HG02642 (cell line): ENCODE results near the gene ATP8A2.
A peak's percentile ranks its signal among the peaks of the same experiment; 100 is the strongest.
"Not testable (repeated sequence)": the region's sequence is repeated elsewhere in the genome, so short reads cannot be mapped to it uniquely, and the experiment has no call there.

ENCODE experiments used
- ATAC-seq: cut with Tn5 transposase; IDR thresholded peaks from one replicate; pipeline ENCODE4 v1.9.1; 2021; ENCODE audit warnings: mild to moderate bottlenecking; ENCODE audit not compliant: unreplicated experiment, poor library complexity

ATP8A2 gene

GRCh38 chr13:25525884-25526283 lies 154.1 kb downstream of the ATP8A2 start:
- no peak for ATAC-seq

DNA sequence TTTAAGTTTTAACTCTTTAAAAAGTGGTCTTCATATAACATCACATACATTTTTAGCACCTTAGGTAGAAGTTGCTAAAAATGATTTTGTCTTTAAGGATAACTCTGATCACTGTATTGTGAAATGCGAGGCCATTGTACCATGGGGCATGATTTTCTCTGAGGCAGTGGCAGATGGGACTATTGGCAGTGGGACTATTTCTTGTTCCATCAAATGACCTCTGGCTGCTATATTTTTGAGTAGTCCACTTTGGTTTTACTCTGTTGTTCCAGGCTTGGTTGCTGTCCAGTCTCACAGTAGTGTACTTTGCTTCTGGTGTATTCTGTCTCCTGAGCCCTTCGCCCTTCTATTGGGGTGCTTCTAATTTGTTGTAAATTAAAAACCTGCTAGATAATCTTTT lies 156.5 kb downstream of the ATP8A2 start:
- no peak for ATAC-seq

GRCh38 chr13:25529425-25529824 lies 157.7 kb downstream of the ATP8A2 start:
- ATAC-seq: no peak

- ATAC-seq: no peak
Observed at GRCh38 chr13:25538276-25538675, 166.5 kb downstream of the ATP8A2 start.

DNA sequence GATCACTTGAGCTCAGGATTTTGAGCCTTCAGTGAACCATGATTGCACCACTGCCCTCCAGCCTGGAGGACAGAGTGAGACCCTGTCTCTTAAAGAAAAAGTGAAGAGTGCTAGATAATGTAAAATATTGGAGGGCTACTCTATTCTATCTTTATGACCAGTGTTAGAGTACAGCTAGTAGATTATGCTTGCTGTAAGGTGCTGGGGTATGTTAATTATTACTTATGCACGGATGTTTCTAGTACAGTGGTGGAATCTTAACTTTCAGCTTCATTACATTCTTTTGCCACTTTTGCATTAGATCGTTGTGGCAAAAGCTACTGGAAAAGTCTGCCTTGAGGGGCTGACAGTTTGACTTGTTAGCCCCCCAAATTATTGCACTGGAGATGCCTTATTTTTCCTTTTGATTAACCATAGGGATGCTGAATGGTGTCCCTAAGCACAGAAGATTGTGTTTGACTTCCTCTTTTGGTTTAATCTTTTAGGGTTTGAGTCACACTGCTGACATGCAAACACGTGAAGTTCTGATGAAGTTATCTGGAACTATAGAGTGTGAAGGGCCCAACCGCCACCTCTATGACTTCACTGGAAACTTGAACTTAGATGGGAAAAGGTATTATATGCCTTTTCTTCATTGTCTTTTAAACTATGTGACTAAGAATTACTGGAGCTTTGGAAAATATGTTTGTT lies 169.8 kb downstream of the ATP8A2 start:
- peak; percentile 65 for ATAC-seq

DNA sequence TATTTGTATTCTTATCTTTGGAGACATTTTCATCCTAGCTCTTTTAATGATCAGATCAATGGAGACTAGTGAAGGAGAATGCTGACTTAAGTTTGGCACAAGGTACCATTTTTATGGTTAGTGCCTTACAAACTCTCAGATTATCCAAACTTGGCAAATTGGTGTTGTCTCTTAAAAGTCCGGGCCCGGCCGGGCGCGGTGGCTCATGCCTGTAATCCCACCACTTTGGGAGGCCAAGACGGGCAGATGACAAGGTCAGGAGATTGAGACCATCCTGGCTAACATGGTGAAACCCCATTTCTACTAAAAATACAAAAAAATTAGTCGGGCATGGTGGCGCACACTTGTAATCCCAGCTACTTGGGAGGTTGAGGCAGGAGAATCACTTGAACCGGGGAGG lies 177.2 kb downstream of the ATP8A2 start:
- ATAC-seq: not testable (repeated sequence)

DNA sequence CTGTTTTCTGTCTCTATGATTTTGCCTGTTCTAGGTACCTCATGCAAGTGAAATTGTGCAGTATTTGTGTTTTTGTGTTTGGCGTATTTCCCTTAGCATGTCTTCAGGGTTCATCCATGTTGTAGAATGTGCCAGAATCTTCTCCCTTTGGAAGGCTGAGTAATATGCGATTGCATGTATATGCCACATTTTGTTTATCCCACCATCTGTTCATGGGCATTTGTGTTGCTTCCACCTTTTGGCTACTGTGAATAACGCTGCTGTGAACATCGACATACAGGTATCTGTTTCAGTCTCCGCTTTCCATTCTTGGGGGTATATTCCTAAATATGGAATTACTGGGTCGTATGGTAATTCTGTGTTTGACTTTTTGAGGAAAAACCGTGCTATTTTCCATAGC lies 190.0 kb downstream of the ATP8A2 start:
- ATAC-seq: no peak

GRCh38 chr13:25570185-25570584 lies 198.4 kb downstream of the ATP8A2 start:
- no peak for ATAC-seq

DNA sequence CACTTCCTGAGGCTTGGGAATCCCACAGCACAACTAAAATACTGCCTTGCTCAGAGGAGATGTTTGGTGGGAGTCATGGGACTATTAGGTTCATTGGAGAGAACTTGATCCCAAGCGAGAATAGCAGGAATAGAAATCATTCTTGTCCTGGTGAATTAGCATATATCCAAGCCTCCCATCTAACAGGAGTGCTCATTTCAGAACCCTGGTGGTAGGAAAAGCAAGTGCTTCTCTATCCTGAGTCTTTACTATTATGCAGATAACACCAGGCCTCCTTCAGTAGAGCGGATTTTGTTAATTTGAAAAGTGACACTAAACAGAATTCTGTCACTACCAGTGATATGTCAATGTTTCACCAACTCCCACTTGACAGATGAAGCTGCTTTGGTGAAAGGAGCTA lies 199.5 kb downstream of the ATP8A2 start:
- no peak for ATAC-seq

DNA sequence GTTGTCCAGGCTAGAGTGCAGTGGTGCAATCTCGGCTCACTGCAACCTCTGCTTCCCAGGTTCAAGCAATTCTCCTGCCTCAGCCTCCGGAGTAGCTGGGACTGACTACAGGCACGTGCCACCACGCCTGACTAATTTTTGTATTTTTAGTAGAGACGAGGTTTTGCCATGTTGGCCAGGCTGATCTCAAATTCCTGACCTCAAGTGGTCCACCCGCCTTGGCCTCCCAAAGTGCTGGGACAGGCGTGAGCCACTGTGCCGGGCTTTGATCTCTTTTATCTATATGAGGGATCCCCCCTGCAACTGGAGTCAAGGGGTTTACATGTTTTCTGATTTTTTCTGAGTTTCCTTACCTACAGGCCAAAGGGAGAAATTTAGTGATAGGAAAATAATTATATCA lies 200.4 kb downstream of the ATP8A2 start:
- ATAC-seq: not testable (repeated sequence)

DNA sequence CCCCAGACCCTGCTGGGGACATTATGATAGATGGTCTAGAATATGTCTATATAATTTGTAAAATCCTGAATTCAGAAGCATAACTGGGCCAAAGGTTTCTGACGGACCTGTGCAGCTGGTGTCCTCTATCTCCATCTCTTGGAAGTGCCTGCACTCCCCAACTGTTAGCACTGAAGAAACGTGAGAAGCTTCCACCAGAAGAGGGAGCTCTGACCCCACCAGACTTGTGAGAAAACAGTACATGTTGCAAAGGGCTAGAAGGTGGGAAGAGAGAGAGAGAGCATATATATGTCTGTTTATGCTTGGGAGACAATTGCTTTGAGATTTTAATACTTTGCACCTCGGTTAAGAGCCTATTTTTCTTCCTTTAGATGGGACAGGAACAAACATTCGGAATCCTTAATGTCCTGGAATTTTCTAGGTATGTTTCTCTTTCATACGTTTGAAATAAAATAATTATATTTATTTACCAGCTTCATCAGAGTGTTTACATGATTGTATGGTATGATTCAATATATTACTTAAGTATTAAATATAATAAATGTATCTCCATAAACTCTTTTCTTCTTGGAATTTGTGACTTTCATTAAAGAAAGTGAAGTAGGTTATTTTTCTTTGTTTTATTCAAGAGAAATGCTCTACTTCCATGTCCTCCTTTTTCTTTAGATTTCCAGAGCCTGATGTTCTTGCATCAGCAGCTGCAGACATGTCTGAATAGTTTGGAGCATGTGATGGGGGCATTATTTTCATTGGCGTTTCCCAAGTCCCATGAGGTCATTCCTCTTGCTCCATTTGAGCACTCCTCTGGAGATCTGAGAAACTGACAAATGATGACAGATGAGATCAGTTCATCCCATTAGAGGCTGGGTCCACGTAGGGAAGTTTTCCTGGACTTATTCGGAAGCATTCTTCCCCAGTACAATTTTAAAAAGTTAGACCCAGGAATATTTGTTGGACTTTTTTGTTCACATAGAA lies 202.9 kb downstream of the ATP8A2 start:
- peak; percentile 83 for ATAC-seq

DNA sequence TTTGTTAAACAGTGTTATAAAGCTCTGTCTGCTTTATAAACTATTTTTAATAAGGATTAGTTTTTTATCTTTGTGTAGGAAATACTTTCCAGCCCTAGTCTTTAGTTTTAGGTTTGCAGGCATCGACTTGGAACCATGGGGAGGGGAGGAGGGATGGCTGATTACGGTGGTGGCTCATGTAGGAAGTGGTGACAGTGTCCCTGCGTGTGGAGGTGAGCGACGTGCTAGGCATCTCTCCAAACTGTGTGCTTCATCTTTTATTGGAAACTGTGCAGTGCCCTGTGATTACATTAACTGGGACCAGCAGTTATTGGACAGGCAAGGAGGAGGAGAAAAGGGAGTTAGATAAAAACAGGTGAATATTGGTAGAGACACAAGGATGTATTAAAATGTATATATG lies 203.8 kb downstream of the ATP8A2 start:
- no peak for ATAC-seq

DNA sequence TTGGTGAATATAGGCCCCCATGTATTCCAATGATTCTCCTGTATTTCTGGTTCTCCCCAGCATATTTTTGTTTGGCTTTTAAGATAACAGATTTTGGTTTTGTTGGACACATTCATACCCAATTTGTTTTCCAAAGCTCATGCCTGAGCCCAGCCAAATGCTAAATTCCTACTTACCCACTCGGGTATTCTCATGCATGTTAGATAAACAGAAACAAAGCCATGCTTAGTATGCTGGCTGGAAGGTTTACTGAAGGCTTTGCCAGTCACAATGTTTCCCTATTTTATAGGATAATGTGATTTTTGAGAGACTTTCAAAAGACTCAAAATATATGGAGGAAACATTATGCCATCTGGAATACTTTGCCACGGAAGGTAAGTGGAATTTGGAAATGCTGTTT lies 206.8 kb downstream of the ATP8A2 start:
- no peak for ATAC-seq

DNA sequence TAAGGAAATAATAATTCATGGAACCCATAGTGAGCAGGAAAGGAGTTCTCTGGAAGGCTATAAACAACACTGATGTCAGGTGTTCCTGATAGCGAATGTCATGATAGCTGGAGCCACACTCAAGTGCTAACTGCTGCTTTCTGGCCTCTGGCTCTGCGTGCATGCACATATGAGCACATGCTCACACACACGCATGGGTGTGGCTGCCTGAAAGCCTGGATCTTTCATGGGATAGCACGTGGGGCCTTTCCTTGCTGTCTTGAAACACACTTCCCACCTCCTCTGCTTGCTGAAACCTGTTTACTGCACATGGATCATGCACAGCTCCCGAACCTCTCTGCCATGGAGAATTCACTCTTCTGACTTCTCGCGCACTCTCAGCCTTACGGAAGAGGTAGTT lies 207.4 kb downstream of the ATP8A2 start:
- no peak for ATAC-seq

DNA sequence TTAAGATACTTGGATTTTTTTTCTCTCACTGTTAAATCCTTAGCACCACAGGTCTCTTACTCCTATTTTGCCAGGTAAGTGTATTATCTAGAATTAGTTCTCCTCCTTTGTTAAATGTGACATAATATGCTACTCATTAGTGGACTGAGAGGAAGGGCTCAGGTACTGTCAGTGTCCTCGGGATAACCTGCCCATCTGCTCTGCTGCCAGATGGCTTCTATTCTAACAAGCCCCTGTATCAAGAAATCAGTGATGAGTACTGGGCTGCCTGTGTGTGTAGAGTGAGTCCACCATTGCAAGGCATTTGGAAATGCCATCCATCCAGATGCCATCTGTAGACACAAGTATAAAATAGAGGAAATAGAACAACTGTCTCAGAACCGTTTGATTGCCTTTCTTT lies 209.6 kb downstream of the ATP8A2 start:
- ATAC-seq: no peak

DNA sequence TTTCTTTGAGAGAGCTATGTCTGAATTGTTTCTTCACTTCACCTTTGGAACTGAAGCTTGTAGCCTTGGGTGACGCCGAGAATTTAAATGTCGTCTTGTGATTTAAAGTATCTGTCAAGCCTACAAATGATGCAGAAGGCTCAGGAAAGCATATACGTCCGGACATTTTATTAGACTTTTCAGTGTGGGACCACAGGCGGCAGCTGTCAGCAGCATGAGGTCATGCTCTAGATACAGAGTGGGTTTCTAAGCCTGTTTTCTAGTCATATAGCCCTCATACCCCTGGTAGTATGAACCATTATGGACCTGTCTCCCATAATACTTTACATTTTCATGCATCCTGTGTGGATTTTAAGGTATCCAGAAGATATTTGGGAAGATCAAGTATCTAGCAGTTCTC lies 212.3 kb downstream of the ATP8A2 start:
- no peak for ATAC-seq

DNA sequence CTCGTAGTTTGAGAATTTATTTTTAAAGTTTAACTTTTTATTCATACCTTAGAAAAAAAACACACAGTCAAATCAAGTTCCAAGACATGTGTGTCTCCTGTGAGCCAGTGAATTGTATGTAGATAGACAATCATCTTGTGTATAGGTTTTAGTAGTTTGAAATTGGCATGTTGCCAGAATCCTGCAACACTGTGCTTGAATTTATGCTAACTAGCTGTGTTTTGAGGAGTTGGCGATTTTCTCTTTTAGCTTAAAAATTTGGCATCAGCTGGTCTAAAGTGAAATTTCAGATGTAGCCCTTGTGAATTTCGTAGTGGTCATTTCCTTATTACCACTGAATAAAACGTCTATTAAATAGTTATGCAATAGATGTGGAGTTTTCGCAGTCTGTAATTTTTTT lies 213.2 kb downstream of the ATP8A2 start:
- no peak for ATAC-seq

DNA sequence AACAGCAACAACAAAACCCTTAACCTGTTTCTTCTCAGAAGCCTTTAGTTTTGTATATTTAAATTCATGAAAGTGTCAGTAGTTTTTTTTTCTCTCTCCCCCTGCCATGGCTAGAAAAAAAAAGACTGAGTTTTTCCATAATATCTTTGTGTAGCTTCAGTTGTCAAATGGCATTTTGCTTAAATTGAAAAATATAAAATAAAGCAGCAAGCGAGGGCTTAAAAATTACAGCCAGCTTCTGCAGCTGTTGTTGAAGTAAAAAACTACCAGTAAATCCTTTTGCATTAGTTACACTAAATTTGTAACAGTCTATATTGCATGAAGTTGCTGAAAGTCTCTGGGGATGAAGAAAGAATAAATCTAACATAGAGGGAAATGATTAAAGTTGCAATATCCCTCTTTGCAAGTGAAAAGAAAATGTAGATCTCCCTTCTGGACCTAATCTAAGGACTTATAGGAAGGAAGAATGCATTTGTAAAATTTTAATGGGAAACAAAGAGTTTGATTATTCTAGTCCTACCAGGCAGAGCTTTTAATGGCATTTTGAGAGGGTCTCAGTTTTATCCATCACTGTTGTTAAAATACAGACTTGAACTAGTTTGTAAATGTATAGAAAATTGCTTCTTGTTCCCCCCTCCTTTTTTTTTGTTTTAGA lies 215.7 kb downstream of the ATP8A2 start:
- ATAC-seq: no peak

GRCh38 chr13:25588336-25589060 lies 216.7 kb downstream of the ATP8A2 start:
- ATAC-seq: no peak

DNA sequence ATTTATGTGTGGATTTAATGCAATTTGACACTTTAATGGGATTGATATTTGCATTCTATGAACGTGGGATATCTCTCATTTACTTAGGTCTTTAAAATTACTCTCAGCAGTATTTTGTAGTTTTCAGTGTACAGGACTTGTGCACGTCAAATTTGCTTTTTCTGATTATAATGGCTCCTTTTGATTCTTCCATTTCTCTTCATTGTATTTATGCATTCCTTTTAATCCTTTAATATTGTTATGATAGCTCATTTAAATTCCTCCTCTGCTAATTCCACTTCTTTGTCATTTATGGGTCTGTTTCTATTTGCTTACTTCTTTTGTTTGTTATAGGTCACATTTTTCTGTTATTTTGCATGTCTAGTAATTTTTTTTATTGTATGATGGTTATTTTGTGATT lies 226.6 kb downstream of the ATP8A2 start:
- ATAC-seq: no peak
